Fibroblast of the aortic adventitia (primary cell): ENCODE results near the gene SLPI. TPM values are rescaled to one million over a fixed set of nuclear protein-coding genes. Genes with fewer than 3 reads are reported as not detected.

Source experiments
- DNase-seq: peaks from one replicate; pipeline ENCODE4 v3.0.0-alpha.2; 2010; ENCODE audit warnings: low read depth
- H3K4me3 ChIP-seq: 2 replicates; pipeline ENCODE4 v1.5.1; 2011; ENCODE audit warnings: low read depth, mild to moderate bottlenecking, control low read depth, low read length, moderate library complexity
- total RNA-seq: library from RNA; depleted of rRNA; stranded (reverse); fragments of >200 nt; gene quantifications from 2 replicates; pipeline ENCODE4 v1.2.3, GENCODE V29; 2012; ENCODE audit warnings: low replicate concordance
- TF ChIP-seq, protein P1 (sequence below): IDR thresholded peaks from 2 replicates; pipeline ENCODE4 v1.5.1; 2011; ENCODE audit warnings: mild to moderate bottlenecking, low read length, control low read depth, inconsistent platforms; ENCODE audit not compliant: insufficient read depth

The SLPI gene
- total RNA-seq, 1 donor = 0.63 TPM

DNA sequence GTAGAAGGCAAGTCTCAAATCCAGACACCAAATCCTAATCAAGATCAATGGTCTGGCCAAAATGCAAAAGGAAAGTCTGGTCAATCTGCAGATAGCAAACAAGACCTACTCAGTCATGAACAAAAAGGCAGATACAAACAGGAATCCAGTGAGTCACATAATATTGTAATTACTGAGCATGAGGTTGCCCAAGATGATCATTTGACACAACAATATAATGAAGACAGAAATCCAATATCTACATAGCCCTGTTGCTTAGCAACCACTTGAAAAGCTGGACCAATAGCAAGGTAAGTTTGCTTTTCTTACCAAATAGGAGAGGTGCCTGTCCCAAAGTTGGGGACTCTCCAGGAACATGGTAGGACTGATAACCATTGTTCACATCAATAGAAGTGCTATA is 31.2 kb downstream of the SLPI start:
- H3K4me3 ChIP-seq = no peak overlapping the region
- DNase-seq = no peak
- TF ChIP-seq, protein P1, sequence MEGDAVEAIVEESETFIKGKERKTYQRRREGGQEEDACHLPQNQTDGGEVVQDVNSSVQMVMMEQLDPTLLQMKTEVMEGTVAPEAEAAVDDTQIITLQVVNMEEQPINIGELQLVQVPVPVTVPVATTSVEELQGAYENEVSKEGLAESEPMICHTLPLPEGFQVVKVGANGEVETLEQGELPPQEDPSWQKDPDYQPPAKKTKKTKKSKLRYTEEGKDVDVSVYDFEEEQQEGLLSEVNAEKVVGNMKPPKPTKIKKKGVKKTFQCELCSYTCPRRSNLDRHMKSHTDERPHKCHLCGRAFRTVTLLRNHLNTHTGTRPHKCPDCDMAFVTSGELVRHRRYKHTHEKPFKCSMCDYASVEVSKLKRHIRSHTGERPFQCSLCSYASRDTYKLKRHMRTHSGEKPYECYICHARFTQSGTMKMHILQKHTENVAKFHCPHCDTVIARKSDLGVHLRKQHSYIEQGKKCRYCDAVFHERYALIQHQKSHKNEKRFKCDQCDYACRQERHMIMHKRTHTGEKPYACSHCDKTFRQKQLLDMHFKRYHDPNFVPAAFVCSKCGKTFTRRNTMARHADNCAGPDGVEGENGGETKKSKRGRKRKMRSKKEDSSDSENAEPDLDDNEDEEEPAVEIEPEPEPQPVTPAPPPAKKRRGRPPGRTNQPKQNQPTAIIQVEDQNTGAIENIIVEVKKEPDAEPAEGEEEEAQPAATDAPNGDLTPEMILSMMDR = no peak

DNA sequence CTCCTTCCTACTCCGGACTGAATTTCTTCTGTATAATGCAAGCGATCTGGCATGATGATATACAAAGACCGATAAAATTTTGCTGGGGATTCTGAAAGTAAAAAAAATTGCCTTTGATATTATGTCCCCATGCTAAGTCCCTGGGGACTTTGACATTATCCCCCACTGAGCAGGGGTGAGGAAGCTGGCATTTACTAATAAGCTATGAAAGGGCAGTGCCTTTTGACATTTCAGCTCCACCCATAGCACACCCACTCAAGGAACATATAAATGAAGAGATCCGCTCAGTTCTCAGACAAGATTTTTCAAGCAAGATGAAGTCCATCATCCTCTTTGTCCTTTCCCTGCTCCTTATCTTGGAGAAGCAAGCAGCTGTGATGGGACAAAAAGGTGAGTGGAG is 33.3 kb downstream of the SLPI start, which contains the start of gene SEMG2:
Gene SEMG2 (plus strand): TSS at position 298 of the 400 bp plus-strand sequence. CDS start 17 bp downstream, at position 315.
- TF ChIP-seq, protein P1 = no peak
- no peak within 1 kb of the TSS for H3K4me3 ChIP-seq
- DNase-seq = no peak

DNA sequence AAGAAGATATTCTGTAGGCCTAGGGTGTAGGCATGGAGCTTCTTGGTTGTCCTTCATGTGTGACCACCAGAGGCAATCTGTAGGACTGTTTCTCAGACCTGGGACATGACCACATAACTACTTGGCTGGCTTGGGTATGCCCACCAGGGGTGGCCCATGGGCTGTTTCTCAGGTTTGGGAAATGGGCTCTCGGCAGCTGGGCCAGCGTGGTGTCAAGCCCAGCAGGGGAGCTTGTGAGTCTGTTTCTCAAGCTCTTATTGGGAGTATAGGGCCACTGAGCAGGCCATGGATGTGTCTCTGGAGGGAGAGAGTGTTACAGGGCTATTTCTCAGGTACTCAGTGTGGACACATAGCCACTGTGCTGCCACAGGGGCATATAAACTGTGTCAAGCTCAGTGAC is 35.7 kb downstream of the SLPI start:
- TF ChIP-seq, protein P1 = no peak
- no peak overlapping the region for H3K4me3 ChIP-seq
- no peak for DNase-seq

DNA sequence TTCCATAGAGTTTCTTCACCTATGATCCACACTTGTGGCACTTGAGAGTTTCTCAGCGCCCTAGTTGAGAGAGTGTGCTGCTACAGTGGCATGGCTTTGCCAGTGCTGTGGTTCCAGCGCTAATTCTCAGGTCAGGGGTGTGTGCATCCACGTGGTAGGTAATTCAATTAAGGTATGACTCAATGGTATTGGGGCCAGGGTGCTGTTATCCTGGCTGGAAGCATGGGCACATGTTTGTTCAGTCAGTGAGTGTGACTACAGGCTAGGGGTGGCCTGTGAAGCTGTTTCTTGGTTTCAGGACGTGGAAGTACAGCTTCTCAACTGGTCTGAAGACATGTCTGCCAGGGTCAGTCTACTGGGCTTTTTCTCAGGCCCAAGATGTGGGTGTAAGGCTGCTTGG is 36.2 kb downstream of the SLPI start:
- TF ChIP-seq, protein P1 = no peak
- DNase-seq = no peak
- no peak overlapping the region for H3K4me3 ChIP-seq

DNA sequence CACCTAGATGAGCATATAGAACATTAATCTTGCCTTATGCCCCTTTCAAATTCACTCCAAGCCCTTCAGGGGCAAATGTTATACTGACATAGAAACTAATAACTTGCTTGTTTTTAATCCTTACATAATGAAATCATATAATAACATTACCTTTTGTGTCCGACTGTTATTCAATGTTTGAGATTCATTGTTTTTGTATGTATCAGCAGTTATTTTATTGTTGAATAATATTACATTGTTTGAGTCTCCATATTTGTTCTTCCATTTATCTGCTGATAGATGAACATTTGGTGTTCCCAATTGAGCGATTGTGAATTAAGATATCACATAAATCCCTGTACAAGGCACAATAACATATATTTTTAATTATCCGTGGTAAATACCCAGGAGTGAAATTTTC is 41.5 kb downstream of the SLPI start:
- TF ChIP-seq, protein P1 = no peak
- DNase-seq = no peak
- H3K4me3 ChIP-seq = no peak overlapping the region

DNA sequence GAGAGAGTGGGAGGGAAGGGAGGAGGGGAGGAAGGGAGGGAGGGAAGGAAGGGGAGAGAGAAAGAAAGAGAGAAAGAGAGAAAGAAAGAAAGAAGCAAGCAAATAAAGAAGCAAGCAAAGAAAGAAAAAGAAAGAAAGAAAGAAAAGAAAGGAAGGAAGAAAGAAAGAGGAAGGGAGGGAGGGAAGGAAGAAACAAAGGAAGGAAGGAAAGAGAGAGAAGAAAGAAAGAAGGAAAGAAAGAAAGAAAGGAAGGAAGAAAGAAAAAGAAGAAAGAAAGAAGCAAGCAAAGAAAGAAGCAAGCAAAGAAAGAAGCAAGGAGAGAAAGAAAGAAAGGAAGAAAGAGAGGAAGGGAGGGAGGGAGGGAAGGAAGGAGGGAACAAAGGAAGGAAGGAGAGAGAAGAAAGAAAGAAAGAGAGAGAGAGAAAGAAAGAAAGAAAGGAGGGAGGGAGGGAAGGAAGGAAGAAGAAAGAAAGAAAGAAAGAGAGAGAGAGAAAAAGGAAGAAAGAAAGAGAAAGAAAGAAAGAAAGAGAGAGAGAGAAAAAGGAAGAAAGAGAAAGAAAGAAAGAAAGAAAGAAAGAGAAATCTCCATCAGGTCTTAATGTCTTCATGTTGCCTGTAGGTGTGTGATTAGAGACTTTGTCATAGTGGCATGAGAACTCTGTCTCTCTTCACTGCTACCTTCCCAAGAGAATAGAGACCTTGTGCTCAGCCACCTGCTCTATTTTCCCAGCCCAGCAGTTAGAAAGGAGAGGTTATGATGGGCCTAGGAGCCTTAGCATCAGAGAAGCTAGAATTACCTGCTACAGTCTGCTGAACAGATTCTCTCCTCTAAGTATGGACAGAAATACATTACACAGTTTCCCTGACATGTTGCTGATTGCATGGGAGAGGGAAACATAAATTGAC is 42.5 kb downstream of the SLPI start:
- DNase-seq = no peak
- no peak overlapping the region for H3K4me3 ChIP-seq
- TF ChIP-seq, protein P1 = no peak
